Measurements from ENCODE around the gene GNAS.

Gene GNAS

GRCh38 chr20:58877976-58878360 is 25.5 kb downstream of the GNAS start:
- no peaks in the 10 kb centered on the region for H3K9me3 ChIP-seq (ENCODE audit: control insufficient read depth, low read length)
- H3K36me3 ChIP-seq (ENCODE audit: control insufficient read depth, insufficient read depth, low read length) = no peaks in the 10 kb centered on the region
- H3K27me3 ChIP-seq (replicated peaks; ENCODE audit: control insufficient read depth, insufficient read depth, low read length, poor library complexity, severe bottlenecking) = no peaks in the 10 kb centered on the region
- H3K4me1 ChIP-seq (ENCODE audit: control insufficient read depth, insufficient read depth, low read length, poor library complexity, severe bottlenecking) = peaks cover 8% of the 10 kb centered on the region
- H3K27ac ChIP-seq (ENCODE audit: insufficient read depth, low read length, poor library complexity, severe bottlenecking) = no peak overlapping the region
- no peak for DNase-seq
- H3K4me3 ChIP-seq (ENCODE audit: insufficient read depth, low read depth, low read length, poor library complexity, severe bottlenecking) = no peak overlapping the region

- Histone ChIP-seq H3K36me3 (ENCODE audit: control insufficient read depth, insufficient read depth, low read length) (no peaks in the 10 kb centered on the region), H3K9me3 (ENCODE audit: control insufficient read depth, low read length) (no peaks in the 10 kb centered on the region), H3K27me3 (replicated peaks; ENCODE audit: control insufficient read depth, insufficient read depth, low read length, poor library complexity, severe bottlenecking) (no peaks in the 10 kb centered on the region), H3K4me1 (ENCODE audit: control insufficient read depth, insufficient read depth, low read length, poor library complexity, severe bottlenecking) (peaks cover 8% of the 10 kb centered on the region), H3K27ac (ENCODE audit: insufficient read depth, low read length, poor library complexity, severe bottlenecking) (no peak overlapping the region), H3K4me3 (ENCODE audit: insufficient read depth, low read depth, low read length, poor library complexity, severe bottlenecking) (no peak overlapping the region)
- DNase-seq = no peak
Measured at GRCh38 chr20:58878399-58878798, 25.9 kb downstream of the GNAS start.

- no peaks in the 10 kb centered on the region for H3K36me3 ChIP-seq (ENCODE audit: control insufficient read depth, insufficient read depth, low read length)
- peaks cover 8% of the 10 kb centered on the region for H3K4me1 ChIP-seq (ENCODE audit: control insufficient read depth, insufficient read depth, low read length, poor library complexity, severe bottlenecking)
- H3K27ac ChIP-seq (ENCODE audit: insufficient read depth, low read length, poor library complexity, severe bottlenecking) = no peak overlapping the region
- no peak overlapping the region for H3K4me3 ChIP-seq (ENCODE audit: insufficient read depth, low read depth, low read length, poor library complexity, severe bottlenecking)
- no peak for DNase-seq
- H3K9me3 ChIP-seq (ENCODE audit: control insufficient read depth, low read length) = no peaks in the 10 kb centered on the region
- H3K27me3 ChIP-seq (replicated peaks; ENCODE audit: control insufficient read depth, insufficient read depth, low read length, poor library complexity, severe bottlenecking) = no peaks in the 10 kb centered on the region
Measured at GRCh38 chr20:58880441-58880840, 27.9 kb downstream of the GNAS start.

GRCh38 chr20:58880994-58881752 is 28.7 kb downstream of the GNAS start:
- H3K27ac ChIP-seq (ENCODE audit: insufficient read depth, low read length, poor library complexity, severe bottlenecking) = no peak overlapping the region
- H3K4me3 ChIP-seq (ENCODE audit: insufficient read depth, low read depth, low read length, poor library complexity, severe bottlenecking) = no peak overlapping the region
- H3K4me1 ChIP-seq (ENCODE audit: control insufficient read depth, insufficient read depth, low read length, poor library complexity, severe bottlenecking) = peaks cover 8% of the 10 kb centered on the region
- no peaks in the 10 kb centered on the region for H3K9me3 ChIP-seq (ENCODE audit: control insufficient read depth, low read length)
- DNase-seq = no peak
- no peaks in the 10 kb centered on the region for H3K36me3 ChIP-seq (ENCODE audit: control insufficient read depth, insufficient read depth, low read length)
- no peaks in the 10 kb centered on the region for H3K27me3 ChIP-seq (replicated peaks; ENCODE audit: control insufficient read depth, insufficient read depth, low read length, poor library complexity, severe bottlenecking)

GRCh38 chr20:58882704-58883089 is 30.2 kb downstream of the GNAS start:
- Histone ChIP-seq H3K36me3 (ENCODE audit: control insufficient read depth, insufficient read depth, low read length) (no peaks in the 10 kb centered on the region), H3K27ac (ENCODE audit: insufficient read depth, low read length, poor library complexity, severe bottlenecking) (no peak overlapping the region)

GRCh38 chr20:58883241-58883691 is 30.8 kb downstream of the GNAS start:
- no peak for DNase-seq
- H3K27me3 ChIP-seq (replicated peaks; ENCODE audit: control insufficient read depth, insufficient read depth, low read length, poor library complexity, severe bottlenecking) = no peaks in the 10 kb centered on the region
- H3K4me3 ChIP-seq (ENCODE audit: insufficient read depth, low read depth, low read length, poor library complexity, severe bottlenecking) = no peak overlapping the region
- no peaks in the 10 kb centered on the region for H3K9me3 ChIP-seq (ENCODE audit: control insufficient read depth, low read length)
- no peak overlapping the region for H3K27ac ChIP-seq (ENCODE audit: insufficient read depth, low read length, poor library complexity, severe bottlenecking)
- no peaks in the 10 kb centered on the region for H3K36me3 ChIP-seq (ENCODE audit: control insufficient read depth, insufficient read depth, low read length)
- H3K4me1 ChIP-seq (ENCODE audit: control insufficient read depth, insufficient read depth, low read length, poor library complexity, severe bottlenecking) = peaks cover under 1% of the 10 kb centered on the region

More at GRCh38 chr20:58882704-58883089, 30.2 kb downstream of the GNAS start:
- Histone ChIP-seq H3K4me3 (ENCODE audit: insufficient read depth, low read depth, low read length, poor library complexity, severe bottlenecking) (no peak overlapping the region), H3K4me1 (ENCODE audit: control insufficient read depth, insufficient read depth, low read length, poor library complexity, severe bottlenecking) (peaks cover 4% of the 10 kb centered on the region), H3K9me3 (ENCODE audit: control insufficient read depth, low read length) (no peaks in the 10 kb centered on the region), H3K27me3 (replicated peaks; ENCODE audit: control insufficient read depth, insufficient read depth, low read length, poor library complexity, severe bottlenecking) (no peaks in the 10 kb centered on the region)
- no peak for DNase-seq

- H3K4me3 ChIP-seq (ENCODE audit: insufficient read depth, low read depth, low read length, poor library complexity, severe bottlenecking) = no peak overlapping the region
- no peak for DNase-seq
- H3K9me3 ChIP-seq (ENCODE audit: control insufficient read depth, low read length) = no peaks in the 10 kb centered on the region
- no peaks in the 10 kb centered on the region for H3K27me3 ChIP-seq (replicated peaks; ENCODE audit: control insufficient read depth, insufficient read depth, low read length, poor library complexity, severe bottlenecking)
- no peaks in the 10 kb centered on the region for H3K4me1 ChIP-seq (ENCODE audit: control insufficient read depth, insufficient read depth, low read length, poor library complexity, severe bottlenecking)
- H3K27ac ChIP-seq (ENCODE audit: insufficient read depth, low read length, poor library complexity, severe bottlenecking) = no peak overlapping the region
- H3K36me3 ChIP-seq (ENCODE audit: control insufficient read depth, insufficient read depth, low read length) = no peaks in the 10 kb centered on the region
Measured at GRCh38 chr20:58884966-58885365, 32.5 kb downstream of the GNAS start.

- Histone ChIP-seq H3K9me3 (ENCODE audit: control insufficient read depth, low read length) (no peaks in the 10 kb centered on the region), H3K4me1 (ENCODE audit: control insufficient read depth, insufficient read depth, low read length, poor library complexity, severe bottlenecking) (no peaks in the 10 kb centered on the region), H3K4me3 (ENCODE audit: insufficient read depth, low read depth, low read length, poor library complexity, severe bottlenecking) (no peak overlapping the region), H3K27me3 (replicated peaks; ENCODE audit: control insufficient read depth, insufficient read depth, low read length, poor library complexity, severe bottlenecking) (no peaks in the 10 kb centered on the region), H3K36me3 (ENCODE audit: control insufficient read depth, insufficient read depth, low read length) (no peaks in the 10 kb centered on the region), H3K27ac (ENCODE audit: insufficient read depth, low read length, poor library complexity, severe bottlenecking) (no peak overlapping the region)
- no peak for DNase-seq
Measured at GRCh38 chr20:58886546-58886945, 34.0 kb downstream of the GNAS start.

- no peaks in the 10 kb centered on the region for H3K27me3 ChIP-seq (replicated peaks; ENCODE audit: control insufficient read depth, insufficient read depth, low read length, poor library complexity, severe bottlenecking)
- peak overlapping the region; percentile 69 for H3K4me3 ChIP-seq (ENCODE audit: insufficient read depth, low read depth, low read length, poor library complexity, severe bottlenecking)
- no peak for DNase-seq
- H3K27ac ChIP-seq (ENCODE audit: insufficient read depth, low read length, poor library complexity, severe bottlenecking) = peak overlapping the region; percentile 62
- H3K9me3 ChIP-seq (ENCODE audit: control insufficient read depth, low read length) = no peaks in the 10 kb centered on the region
- H3K36me3 ChIP-seq (ENCODE audit: control insufficient read depth, insufficient read depth, low read length) = no peaks in the 10 kb centered on the region
- peaks cover 2% of the 10 kb centered on the region for H3K4me1 ChIP-seq (ENCODE audit: control insufficient read depth, insufficient read depth, low read length, poor library complexity, severe bottlenecking)
Measured at GRCh38 chr20:58888103-58888502, 35.6 kb downstream of the GNAS start.

- Histone ChIP-seq H3K36me3 (ENCODE audit: control insufficient read depth, insufficient read depth, low read length) (no peaks in the 10 kb centered on the region), H3K9me3 (ENCODE audit: control insufficient read depth, low read length) (no peaks in the 10 kb centered on the region), H3K27ac (ENCODE audit: insufficient read depth, low read length, poor library complexity, severe bottlenecking) (peak overlapping the region; percentile 83), H3K27me3 (replicated peaks; ENCODE audit: control insufficient read depth, insufficient read depth, low read length, poor library complexity, severe bottlenecking) (no peaks in the 10 kb centered on the region), H3K4me3 (ENCODE audit: insufficient read depth, low read depth, low read length, poor library complexity, severe bottlenecking) (peak overlapping the region; percentile 73), H3K4me1 (ENCODE audit: control insufficient read depth, insufficient read depth, low read length, poor library complexity, severe bottlenecking) (peaks cover 9% of the 10 kb centered on the region)
- peak; percentile 72 to 78 (median 76) for DNase-seq
Measured at GRCh38 chr20:58888521-58889333, 36.2 kb downstream of the GNAS start.
